NCI-H146 treated with DMSO at 0.1 percent for 48 hours (cell line): ENCODE measurements around the gene FADS1.

Source experiments
- DNase-seq: peaks from one replicate; lab custom pipeline; 2025; ENCODE audit not compliant: unreplicated experiment; lab: John Stamatoyannopoulos, UW

The FADS1 gene

DNA sequence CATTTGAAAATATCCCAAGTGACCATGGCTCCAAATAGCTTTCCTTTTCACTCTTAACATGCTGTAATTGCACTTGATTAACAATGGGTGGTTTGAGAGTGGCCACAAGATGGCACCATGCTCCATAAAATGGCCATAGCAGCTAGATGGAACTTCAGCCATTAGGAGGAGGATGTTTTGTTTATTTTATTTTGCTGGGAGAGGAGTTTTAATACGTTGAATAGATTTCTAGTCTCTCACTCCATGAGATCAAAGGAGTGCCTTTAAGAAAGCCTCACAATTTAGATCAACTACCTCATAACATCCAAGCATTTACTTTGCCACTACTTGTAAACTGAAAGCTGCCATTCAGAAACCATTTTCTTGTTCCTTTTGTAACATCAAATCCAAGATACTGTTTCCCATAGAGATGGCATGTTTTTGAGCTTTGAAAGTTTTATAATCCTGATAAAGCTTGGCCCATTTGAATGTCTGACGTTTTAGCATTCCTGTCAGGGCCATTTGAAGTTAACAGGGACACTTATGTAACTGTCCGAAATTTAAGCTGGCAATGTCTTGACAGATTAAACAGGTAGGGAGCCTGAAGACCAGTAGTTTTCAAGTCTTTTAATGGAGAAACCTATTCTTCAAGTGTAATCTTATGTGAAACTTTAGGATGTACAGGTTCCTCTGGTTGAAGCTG lies 19.4 kb downstream of the FADS1 start:
- peak; percentile 44 for DNase-seq

DNA sequence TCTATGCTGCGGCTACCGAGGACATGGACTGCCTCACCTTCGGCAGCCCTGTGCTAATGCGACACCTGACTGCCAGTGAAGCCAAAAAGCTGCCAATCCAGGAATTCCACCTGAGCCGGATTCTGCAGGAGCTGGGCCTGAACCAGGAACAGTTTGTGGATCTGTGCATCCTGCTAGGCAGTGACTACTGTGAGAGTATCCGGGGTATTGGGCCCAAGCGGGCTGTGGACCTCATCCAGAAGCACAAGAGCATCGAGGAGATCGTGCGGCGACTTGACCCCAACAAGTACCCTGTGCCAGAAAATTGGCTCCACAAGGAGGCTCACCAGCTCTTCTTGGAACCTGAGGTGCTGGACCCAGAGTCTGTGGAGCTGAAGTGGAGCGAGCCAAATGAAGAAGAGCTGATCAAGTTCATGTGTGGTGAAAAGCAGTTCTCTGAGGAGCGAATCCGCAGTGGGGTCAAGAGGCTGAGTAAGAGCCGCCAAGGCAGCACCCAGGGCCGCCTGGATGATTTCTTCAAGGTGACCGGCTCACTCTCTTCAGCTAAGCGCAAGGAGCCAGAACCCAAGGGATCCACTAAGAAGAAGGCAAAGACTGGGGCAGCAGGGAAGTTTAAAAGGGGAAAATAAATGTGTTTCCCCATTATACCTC lies 20.8 kb downstream of the FADS1 start:
- no peak for DNase-seq

DNA sequence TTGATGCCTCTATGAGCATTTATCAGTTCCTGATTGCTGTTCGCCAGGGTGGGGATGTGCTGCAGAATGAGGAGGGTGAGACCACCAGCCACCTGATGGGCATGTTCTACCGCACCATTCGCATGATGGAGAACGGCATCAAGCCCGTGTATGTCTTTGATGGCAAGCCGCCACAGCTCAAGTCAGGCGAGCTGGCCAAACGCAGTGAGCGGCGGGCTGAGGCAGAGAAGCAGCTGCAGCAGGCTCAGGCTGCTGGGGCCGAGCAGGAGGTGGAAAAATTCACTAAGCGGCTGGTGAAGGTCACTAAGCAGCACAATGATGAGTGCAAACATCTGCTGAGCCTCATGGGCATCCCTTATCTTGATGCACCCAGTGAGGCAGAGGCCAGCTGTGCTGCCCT lies 21.3 kb downstream of the FADS1 start:
- DNase-seq = no peak

DNA sequence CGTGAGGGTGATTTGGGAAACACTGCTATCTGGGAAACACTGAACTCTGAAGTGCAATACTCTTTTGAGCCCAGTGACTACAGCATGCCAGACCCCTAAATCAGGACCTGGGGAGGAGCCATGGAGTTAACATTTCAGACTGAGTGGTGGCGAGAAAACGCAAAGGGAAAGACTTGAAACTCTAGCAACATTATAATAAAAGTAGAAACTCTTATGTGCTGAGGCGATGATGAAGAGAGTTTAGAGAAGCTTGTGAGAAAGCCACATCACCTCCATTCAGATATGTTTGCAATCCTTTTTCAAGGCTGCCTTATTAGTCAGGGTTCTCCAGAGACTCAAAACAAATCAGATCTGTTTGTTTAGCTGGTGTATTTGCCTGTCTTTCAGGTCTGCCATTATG lies 22.2 kb downstream of the FADS1 start:
- DNase-seq = no peak

DNA sequence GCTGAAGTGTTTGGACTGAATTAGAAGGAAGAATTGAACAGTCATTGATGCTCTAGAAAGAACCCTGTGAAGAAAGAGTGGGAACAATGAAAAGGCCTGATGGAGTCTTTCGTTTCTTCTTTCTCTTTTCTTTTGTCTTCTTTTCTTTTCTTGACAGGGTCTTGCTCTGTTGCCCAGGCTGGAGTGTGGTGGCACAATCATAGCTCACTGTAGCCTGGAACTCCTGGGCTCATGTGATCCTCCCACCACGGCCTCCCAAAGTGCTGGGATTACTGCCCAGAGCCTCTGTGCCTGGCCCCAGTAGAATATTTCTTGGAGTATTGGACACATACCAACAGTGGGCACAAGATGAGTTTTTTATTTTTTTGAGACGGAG lies 23.0 kb downstream of the FADS1 start:
- DNase-seq = no peak

DNA sequence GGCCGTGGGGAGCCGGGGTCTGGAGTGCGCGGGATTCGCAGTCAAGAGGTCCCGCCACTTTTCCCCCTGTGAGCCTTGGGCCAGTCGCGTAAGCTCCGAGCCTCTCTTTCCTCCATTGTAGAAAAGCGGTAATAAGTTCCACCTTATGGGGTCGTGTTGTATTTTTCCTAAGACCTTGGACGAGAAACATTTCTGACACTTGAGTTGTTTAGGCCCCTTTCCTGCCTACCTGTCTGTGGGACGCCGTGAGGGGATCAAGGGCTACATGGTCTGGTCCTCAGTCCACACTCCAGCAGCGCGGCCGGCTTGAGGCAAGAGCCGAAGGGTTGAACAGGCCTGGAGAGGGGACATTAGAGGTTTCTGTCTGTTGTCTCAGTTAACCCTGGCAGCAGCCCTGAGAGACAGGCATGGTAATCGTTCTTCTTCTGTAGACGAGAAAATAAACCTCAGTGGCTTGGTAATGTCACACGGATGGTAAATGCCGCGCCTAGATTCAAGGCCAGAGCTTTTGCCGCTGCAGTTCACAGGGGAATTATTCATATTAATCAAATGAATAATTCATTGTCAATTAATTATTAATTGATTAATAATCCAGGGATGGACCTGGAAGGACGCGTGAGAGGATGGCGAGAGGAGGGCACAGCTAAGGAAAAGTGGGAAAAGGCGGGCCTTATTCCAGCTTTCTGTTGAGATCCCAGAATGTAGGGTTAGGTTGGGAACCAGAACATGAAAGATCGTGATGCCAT lies 23.5 kb downstream of the FADS1 start:
- DNase-seq = peak; percentile 42

DNA sequence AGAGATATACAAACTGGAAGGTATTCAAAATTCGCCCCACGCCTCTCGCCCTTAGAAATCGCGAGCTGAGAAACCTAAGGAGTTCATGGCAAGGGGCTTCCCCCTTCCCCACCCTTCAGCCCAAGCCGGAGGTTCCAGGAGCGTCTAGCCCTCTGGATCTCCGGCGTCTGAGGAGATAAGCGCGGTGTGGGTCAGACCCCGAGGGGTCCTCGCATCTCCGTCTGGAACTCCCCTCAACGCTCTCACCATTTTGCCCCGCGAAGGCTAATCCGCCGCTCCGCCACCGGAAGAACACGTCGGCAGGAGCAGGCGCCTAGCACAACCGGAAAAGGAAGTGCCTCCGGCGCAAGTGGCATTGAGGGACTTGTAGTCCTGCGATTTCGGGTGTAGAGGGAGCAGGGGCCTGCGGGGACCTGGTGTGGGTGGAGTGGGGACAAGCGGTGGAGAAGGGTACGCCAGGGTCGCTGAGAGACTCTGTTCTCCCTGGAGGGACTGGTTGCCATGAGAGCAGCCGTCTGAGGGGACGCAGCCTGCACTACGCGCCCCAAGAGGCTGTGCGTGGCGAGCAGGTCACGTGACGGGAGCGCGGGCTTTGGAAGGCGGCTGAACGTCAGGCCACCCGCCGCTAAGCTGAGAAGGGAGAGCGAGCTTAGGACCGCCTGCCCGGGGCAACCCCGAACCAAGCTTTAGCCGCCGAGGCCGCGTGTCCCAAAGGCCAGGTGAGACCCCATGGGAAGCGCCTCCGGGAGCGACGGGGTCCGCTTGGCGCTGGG lies 24.3 kb downstream of the FADS1 start, which contains the start of the genes FEN1 and TMEM258:
FEN1 (plus strand) TSS at position 602 of the 773 bp plus-strand sequence. CDS start 2,451 bp downstream, outside the sequence.
TMEM258 (minus strand) TSS at position 290 of the 773 bp plus-strand sequence; CDS start at position 249, 41 bp downstream.
- peak; percentile 89 for DNase-seq

DNA sequence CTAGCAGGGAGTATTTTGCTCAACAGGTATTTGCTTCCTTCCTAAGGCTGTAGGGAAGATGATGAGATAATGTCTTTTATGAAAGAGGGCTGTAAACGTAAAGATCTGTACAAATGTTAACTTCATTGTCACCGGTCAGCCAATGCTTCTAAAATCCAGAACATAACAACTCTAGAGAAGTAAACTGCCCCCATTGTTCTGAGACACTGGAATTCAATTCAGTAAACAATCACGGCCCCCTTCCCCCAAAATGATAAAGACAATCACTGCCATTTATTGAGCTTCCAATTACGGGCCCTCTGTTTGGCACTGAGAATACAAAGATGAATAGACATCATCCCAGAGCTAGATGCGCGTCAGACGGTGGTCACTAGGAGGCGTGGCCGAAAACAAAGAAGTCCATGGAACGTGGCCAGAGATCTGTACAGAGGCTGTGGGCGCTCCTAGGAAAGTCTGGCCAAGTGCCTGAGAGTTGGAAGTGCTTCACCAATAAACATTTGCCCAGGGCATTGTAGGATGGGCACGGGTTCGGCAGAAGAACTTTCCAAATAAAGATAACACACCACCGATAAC lies 25.0 kb downstream of the FADS1 start:
- DNase-seq = peak; percentile 68

DNA sequence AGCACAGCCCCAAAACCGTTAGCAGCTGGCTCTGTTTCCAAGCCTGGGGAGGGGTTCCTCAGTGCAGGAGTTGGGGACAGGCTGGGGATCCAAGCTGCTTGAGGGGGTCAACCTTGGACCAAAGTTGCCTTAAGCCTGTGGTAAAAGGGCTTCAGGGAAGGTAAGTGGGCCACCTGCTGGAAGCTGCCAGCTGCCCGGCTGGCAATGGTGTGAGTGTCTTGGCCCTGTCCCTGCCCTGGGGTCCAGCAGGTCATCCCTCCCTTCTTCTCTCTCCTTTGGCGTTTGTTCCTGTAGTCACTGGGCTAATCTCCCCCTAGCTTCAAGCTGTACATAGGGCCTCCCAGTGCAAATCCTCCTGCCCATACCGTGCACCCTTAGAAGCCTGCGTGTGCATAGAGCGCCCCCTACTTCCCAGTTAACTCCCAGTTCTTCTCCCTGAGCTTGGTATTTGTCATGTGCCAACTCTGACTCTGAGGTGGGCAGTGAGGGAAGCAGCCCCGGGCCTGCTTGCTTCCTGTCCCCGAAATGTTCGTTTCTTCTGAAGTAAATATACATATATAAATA lies 28.8 kb downstream of the FADS1 start:
- no peak for DNase-seq

DNA sequence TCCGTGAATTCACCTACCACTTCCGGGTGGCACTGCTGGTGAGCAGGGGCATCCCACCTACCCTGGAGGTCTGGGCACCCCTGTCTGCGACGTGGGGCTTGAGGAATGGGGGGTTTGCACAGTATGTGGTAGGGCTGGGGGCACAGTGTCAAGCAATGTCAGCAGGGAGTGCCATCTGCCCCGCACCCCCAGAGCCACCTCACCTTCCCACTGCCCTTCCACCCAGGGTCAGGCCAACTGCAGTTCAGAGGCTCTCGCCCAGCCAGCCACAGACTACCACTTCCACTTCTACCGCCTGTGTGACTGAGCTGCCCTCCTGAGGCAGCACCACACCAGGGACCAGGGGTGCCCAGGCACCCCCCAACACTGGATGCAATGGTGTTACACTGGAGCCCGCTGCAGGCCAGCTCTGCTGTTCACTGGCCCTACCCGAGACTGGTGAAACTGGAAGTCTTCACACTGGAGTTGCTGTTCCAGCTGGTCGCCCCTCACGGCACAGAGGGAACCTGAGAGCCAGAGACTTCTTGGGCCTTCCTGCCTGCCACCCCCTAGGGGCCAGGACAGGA lies 30.9 kb downstream of the FADS1 start:
- no peak for DNase-seq

DNA sequence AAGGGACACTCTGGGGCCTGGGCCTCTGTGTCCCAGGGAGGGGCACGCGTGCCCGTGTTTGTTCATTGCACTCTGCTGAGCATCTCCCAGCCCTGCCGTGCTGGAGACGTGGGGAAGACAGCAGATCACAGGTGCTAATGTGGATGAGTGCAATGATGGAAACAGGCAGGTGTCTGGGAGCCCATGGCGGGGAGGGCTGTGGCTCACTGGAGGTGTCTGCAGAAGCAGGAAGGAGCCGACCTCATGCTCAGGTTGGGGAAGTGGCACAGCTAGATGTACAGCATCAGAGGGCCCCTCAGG lies 32.3 kb downstream of the FADS1 start:
- no peak for DNase-seq

DNA sequence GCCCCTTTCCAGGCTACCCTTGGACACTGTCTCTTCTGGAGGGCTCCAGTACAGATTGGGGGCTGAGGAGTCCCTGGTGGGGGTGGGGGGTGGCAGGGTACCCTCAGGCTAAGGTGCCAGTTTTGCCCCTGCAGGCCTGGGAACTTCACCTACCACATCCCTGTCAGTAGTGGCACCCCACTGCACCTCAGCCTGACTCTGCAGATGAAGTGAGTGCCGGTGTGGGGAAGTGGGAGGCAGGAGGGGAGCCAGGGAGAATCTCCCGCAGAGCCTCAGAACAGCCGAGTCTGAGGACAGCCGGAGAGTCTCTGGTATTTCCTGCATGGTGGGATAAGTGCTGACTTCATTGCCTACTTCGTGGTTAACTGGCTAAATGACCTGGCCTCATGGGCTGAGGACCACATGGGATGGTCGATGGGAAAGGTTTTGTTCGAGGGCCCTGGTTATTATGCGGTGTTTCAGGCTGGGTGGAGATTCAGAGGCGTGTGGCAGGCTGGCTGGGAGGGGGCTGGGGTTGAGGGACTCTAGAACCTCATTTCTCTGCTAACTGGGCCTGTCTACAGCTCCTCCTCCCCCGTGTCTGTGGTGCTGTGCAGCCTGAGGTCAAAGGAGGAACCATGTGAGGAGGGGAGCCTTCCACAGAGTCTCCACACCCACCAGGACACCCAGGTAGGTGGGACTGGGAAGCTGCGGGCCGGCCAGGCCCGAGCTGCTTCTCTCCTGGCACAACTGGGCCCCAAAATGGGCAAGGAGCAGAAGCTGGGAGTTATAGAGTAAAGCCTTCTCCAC lies 32.9 kb downstream of the FADS1 start:
- no peak for DNase-seq

DNA sequence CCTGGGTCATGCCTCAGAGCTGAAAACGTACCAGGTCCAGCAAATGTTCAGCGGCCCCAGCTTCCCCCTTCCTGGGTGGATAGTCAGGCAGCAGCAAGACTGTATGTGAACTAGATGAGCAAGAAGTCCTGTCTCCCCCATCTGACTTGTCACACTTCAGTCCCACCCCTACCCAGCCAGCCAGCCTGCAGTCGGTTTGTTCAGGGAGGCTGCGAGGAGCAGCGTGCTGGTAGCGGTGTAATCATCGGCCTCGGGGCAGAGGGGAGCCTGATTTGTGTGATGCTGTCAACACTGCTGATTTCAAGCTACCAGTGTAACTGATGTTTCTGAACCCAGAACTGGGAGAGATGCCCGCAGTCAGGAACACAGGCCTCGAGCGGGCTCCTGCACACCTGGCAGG lies 34.0 kb downstream of the FADS1 start:
- no peak for DNase-seq

DNA sequence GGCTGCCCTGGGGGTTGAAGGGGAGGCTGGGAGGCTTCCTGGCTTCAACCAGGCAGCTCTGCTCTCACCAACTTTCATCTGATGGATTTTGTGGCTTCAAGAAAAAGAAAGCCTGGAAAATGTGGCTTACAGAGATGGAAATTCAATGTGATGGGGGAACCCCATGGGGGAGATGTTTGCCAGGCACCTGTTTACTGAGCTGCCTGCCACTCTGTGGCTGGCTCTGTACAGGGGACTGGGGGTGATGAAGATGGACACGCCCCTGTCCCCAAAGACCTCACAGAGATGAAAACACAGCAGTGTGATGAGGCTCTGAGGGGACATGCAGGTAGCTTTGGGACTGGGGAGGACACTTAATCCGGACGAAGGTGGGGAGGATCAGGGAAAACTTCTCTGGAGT lies 34.5 kb downstream of the FADS1 start:
- DNase-seq = no peak

DNA sequence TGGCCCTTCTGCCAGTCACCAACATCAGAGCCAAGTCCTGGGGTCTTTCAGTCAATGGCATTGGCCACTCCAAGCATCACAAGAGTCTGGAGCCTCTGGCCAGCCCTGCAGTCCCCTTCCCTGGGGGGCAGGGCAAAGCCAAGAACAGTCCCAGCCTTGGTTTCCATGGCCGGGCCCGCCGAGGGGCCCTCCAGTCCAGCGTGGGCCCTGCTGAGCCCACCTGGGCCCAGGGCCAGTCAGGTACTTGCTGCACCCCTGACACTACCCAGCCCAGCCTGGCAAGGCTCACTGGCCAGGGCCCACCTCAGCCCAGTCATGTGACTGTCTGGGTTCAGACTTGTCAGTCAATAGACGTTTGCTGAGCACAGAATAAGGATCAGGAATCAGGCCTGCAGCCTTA lies 35.2 kb downstream of the FADS1 start:
- DNase-seq = no peak

DNA sequence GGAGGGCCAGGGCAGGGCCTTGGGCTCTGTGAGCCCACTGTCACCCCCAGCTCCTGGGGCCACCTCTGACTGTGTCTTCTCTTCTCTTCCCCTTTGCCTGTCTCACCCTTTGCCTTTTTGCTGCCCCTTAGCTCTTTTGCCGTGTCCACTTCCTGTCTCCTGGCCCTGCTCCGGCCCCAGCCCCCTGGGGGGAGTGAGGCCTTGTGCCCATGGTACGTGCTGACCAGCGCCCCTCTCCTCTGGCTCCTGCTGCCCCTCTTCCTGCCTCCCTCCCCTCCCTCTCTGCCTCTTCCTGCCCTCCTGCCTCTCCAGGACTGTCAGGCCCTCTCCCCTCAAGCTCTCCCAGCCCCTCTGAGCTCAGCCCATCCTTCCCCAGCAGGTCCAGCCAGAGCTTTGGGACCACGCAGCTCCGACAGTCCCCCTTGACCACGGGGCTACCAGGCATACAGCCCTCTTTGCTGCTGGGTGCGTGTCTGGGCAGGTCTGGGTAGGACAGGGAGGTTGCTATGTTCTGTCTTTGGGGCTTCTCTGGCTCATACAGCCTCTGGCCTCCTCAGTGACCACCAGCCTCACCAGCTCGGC lies 36.1 kb downstream of the FADS1 start:
- no peak for DNase-seq

DNA sequence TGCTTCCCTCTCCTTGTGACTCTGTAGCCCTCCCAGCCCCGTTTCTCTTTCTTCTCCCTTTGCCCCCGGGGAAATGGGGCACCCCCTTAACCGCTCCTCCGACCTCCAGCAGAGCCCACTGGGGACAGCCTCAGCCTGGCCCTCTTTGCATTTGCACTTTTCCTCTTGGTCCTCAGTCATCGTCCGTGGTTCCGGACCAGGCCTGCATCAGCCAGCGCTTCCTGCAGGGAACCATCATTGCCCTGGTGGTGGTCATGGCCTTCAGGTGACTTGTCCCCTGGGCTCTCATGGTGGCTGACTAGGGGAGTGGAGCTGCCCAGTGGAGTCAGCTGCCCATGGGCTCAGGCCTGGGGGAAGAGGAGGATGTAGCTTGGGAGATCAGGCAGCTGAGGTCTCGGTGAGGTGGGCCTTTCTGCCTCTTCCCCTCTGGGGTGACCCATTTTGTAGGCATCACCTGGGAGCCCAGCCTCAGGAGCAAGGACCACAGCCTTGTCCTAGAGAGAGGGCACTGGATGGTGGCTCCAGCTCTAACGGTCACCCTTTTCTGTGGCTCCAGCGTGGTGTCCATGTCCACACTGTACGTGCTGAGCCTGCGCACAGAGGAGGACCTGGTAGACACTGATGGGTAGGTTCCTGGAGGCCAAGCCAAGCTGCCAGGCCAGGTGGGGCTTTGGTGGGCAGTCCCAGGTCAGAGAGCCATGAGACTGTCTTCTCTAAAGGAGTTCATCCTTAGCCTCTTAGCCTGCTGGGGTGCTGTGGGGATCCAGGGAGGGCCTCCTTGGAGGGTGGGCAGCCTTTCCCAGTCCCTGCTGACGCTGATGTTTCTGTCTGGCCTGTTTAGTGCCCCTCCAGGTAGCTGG lies 36.9 kb downstream of the FADS1 start:
- no peak for DNase-seq

DNA sequence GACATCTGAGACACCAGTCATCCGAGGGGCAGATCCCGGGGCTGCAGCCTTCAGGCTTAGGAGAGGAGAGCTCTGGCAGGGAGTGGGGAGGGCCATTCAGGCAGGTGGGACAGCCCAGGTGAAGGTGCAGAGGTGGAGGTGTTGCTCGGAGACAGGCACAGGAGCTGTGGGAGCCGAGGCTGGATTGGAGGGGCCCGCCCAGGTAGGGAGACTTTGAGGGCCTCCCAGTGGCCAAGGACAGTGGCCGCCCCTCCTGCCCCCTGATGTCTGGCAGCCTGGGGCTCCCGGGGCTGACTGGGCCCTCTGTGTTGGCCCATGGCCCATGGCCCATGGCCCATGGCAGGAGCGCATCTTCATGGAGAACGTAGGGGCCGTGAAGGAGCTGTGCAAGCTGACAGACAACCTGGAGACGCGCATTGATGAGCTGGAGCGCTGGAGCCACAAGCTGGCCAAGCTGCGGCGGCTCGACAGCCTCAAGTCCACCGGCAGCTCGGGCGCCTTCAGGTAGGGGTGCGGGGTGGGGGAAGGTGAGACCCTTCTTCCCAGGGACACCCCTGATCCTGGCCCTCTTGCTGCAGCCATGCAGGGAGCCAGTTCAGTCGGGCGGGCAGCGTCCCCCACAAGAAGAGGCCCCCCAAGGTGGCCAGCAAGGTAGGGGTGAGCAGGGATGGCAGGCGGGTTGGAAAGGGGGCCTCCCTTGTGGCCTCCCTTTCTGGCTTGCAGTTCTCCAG lies 37.7 kb downstream of the FADS1 start:
- DNase-seq = no peak
